H54 (cell line): ENCODE measurements around the gene PLD2.

Experiments
- DNase-seq: peaks from one replicate; pipeline ENCODE4 v3.0.0; 2011; ENCODE audit warnings: low spot score, mixed read lengths; ENCODE audit not compliant: insufficient read length
- FAIRE-seq: peaks from 3 replicates; lab custom pipeline; 2011; peaks lifted over from hg19 to GRCh38; lab: Jason Lieb, UNC
- POLR2A ChIP-seq: IDR thresholded peaks from 2 replicates; pipeline ENCODE4 v1.6.1; 2011; ENCODE audit warnings: low read depth, mild to moderate bottlenecking, low read length

PLD2 gene

DNA sequence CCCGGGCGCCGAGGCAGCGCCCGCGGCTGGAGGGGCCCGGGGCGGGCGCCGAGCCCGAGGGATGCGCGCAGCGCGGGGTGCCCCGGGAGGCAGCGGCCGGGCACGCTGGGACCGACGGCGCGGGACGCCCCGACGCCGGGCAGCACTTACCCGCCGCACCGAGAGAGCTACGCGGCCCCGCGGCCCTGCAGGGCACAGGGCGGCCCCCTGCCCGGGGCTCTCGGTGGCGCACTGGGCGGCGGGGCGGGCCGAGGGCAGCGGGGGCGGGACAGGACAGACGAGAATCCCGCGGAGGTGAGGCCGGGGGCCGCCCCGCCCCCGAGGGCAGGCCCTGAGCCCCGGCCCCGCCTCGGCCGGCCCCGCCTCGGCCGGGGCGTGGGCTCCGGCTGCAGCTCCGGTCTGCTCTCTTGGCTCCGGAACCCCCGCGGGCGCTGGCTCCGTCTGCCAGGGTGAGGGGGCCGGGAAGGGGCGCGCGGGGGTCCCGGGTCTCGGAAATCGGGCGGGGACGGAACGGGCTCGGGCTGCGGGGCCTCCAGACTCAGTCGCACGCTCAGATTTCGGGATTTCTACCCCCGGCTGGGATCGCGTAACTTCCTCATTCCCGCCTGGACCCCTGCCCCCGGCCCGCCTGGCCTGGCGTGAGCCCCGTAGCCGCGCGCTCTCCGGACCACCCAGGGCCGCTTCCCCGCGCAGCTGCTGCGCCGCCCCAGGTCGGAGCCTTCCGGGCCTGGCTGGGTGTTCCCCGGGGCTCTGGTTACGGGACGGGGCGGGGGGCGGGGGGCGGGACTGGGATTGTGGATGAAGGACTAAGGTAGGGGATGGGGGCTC, at the start of gene PLD2:
PLD2 (plus strand) TSS at position 376 of the 828 bp plus-strand sequence. CDS start 621 bp downstream, outside the sequence.
- FAIRE-seq = no peak
- TF ChIP-seq POLR2A = peak; percentile 68
- DNase-seq = peak; percentile 95

- no peak for DNase-seq
- FAIRE-seq = no peak
- TF ChIP-seq POLR2A = no peak
Observed at GRCh38 chr17:4759776-4760236, 47.1 kb upstream of the PLD2 start.

DNA sequence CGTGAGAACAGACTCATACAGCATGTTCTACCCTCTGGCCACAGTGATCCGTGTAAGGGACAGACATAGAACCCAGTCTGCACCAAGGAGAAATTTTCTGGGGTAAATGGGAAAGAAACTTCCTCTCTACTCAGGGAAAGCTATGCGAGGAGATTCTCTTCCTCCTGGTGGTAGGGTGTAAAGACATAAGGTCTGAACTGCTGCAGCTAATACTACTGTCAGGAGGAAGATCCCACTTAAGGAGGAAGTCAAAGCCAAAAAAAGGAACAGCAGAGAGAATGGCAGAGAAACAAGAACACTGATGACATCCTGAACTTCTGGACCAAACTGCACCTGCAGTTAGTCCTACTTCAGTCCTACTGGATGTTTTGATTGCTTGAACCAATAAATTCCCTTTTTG, 42.4 kb upstream of the PLD2 start:
- no peak for DNase-seq
- no peak for TF ChIP-seq POLR2A
- FAIRE-seq = no peak

- DNase-seq = no peak
- FAIRE-seq = no peak
- TF ChIP-seq POLR2A = no peak
Observed at GRCh38 chr17:4766201-4766600, 40.8 kb upstream of the PLD2 start.

- FAIRE-seq (no peak), DNase-seq (no peak)
- no peak for TF ChIP-seq POLR2A
Observed at GRCh38 chr17:4766723-4767122, 40.2 kb upstream of the PLD2 start.

DNA sequence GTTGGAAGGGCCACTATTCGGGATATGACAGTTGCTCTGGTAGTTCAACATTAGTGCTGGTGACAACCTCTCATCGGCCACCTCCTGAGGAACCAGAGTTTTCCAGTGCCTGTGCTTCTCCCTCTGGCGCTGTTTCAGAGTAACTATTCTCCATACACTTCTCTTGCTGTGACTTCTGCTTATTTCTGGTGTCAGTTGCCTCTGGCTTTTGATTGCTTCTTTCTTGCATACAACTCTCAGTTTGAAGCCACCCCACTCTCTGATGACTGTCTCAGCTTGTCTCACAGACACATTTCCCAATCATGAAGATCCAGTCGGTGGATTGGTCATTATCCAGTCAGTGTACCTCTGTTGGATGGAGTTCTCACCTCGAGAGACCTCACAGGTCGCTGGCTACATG, 38.7 kb upstream of the PLD2 start:
- TF ChIP-seq POLR2A = no peak
- FAIRE-seq = no peak
- no peak for DNase-seq

- FAIRE-seq (no peak), DNase-seq (peak; percentile 44)
- TF ChIP-seq POLR2A = no peak
Observed at GRCh38 chr17:4769628-4770027, 37.3 kb upstream of the PLD2 start.

GRCh38 chr17:4771519-4772234, 35.3 kb upstream of the PLD2 start, which contains the start of gene TM4SF5:
TSS of gene TM4SF5 (plus strand) at chr17:4771886. CDS start at chr17:4771923, 37 bp downstream.
- no peak for FAIRE-seq
- TF ChIP-seq POLR2A = no peak
- DNase-seq = peak; percentile 28

GRCh38 chr17:4772235-4772613, 34.7 kb upstream of the PLD2 start:
- DNase-seq = no peak
- no peak for FAIRE-seq

GRCh38 chr17:4777969-4778760, 28.8 kb upstream of the PLD2 start:
- TF ChIP-seq POLR2A = no peak
- DNase-seq (no peak), FAIRE-seq (no peak)

More at GRCh38 chr17:4772235-4772613, 34.7 kb upstream of the PLD2 start:
- TF ChIP-seq POLR2A = no peak

- FAIRE-seq = no peak
- DNase-seq = no peak
- TF ChIP-seq POLR2A = no peak
Observed at GRCh38 chr17:4780325-4780955, 26.5 kb upstream of the PLD2 start.

DNA sequence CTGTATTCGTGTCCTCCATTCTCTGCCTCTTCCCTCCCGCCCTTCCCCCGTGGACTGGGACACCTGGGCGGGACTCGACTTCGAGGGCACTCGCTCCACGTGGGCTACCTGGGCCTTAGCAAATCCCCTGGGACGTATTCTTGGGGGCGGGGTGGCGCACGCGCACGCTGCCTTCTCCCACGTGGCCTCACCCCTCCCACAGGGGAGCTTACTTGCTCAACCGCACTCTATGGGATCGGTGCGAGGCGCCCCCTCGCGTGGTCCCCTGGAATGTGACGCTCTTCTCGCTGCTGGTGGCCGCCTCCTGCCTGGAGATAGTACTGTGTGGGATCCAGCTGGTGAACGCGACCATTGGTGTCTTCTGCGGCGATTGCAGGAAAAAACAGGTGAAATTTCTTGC, 24.3 kb upstream of the PLD2 start:
- TF ChIP-seq POLR2A = no peak
- no peak for FAIRE-seq

More for the DNA sequence above, 24.3 kb upstream of the PLD2 start:
- no peak for DNase-seq
